ENCODE measurements around the gene STUB1.

The STUB1 gene

GRCh38 chr16:694863-695354, 14.7 kb downstream of the STUB1 start:
- no peak for DNase-seq (ENCODE audit: low read depth)

- DNase-seq (ENCODE audit: low read depth) = no peak
Measured at GRCh38 chr16:695355-696089, 15.3 kb downstream of the STUB1 start.

- no peak for DNase-seq (ENCODE audit: low read depth)
Measured at GRCh38 chr16:698911-699671, 18.9 kb downstream of the STUB1 start.

- DNase-seq (ENCODE audit: low read depth) = no peak
Measured at GRCh38 chr16:700684-701584, 20.7 kb downstream of the STUB1 start.

GRCh38 chr16:702341-702740, 22.1 kb downstream of the STUB1 start:
- DNase-seq (ENCODE audit: low read depth) = no peak

- no peak for DNase-seq (ENCODE audit: low read depth)
Measured at GRCh38 chr16:703406-703805, 23.2 kb downstream of the STUB1 start.

- no peak for DNase-seq (ENCODE audit: low read depth)
Measured at GRCh38 chr16:704047-704446, 23.8 kb downstream of the STUB1 start.

GRCh38 chr16:704552-705380, 24.6 kb downstream of the STUB1 start:
- DNase-seq (ENCODE audit: low read depth) = no peak

- DNase-seq (ENCODE audit: low read depth) = no peak
Measured at GRCh38 chr16:705431-706188, 25.4 kb downstream of the STUB1 start, which contains the start of gene FBXL16. Gene FBXL16, minus strand, starts transcription at chr16:705801. Its CDS starts 8,396 bp downstream, at chr16:697405.

GRCh38 chr16:706189-707061, 26.2 kb downstream of the STUB1 start:
- no peak for DNase-seq (ENCODE audit: low read depth)

- no peak for DNase-seq (ENCODE audit: low read depth)
Measured at GRCh38 chr16:707062-707538, 26.9 kb downstream of the STUB1 start.

GRCh38 chr16:708019-708418, 27.8 kb downstream of the STUB1 start:
- DNase-seq (ENCODE audit: low read depth) = no peak

- no peak for DNase-seq (ENCODE audit: low read depth)
Measured at GRCh38 chr16:708959-709358, 28.7 kb downstream of the STUB1 start.

GRCh38 chr16:709566-710499, 29.6 kb downstream of the STUB1 start:
- DNase-seq (ENCODE audit: low read depth) = peak; percentile 65

GRCh38 chr16:710500-711075, 30.4 kb downstream of the STUB1 start:
- no peak for DNase-seq (ENCODE audit: low read depth)

GRCh38 chr16:711084-711483, 30.9 kb downstream of the STUB1 start:
- DNase-seq (ENCODE audit: low read depth) = no peak

- DNase-seq (ENCODE audit: low read depth) = no peak
Measured at GRCh38 chr16:711548-712320, 31.5 kb downstream of the STUB1 start.
